Adrenal gland (tissue), 12 donors: ENCODE data around the gene TMEM9B. TPM values are rescaled to one million over a fixed set of nuclear protein-coding genes. Genes with fewer than 3 reads are reported as not detected.
A peak's percentile ranks its signal among the peaks of the same experiment; 100 is the strongest.
"Not testable (repeated sequence)": the region's sequence is repeated elsewhere in the genome, so short reads cannot be mapped to it uniquely, and the experiment has no call there.

Experiments
- DNase-seq, 7 donors: peaks; one replicate each; pipeline ENCODE4 v3.0.0-alpha.2; 2019 to 2020
- H3K27ac ChIP-seq, 5 donors: fragments of 200-600 bp; sonication (generic) in 4 of 5; 1 replicate in 3 of 5; 2 replicates in 2 of 5; pipeline versions ENCODE4 v1.5.1 to v1.8.0; 2016 to 2020; ENCODE audit warnings: mild to moderate bottlenecking in 1 of 5
- H3K27me3 ChIP-seq: fragments of 200-600 bp; 2 replicates; pipeline ENCODE4 v1.8.0; 2021
- H3K36me3 ChIP-seq, 2 donors: fragments of 200-600 bp; replicated peaks in 1 of 2; 1 replicate in 1 of 2; 2 replicates in 1 of 2; pipeline versions ENCODE4 v1.5.1 to v1.8.0; 2018 to 2022
- H3K4me1 ChIP-seq, 2 donors: fragments of 200-600 bp; replicated peaks in 1 of 2; 1 replicate in 1 of 2; 2 replicates in 1 of 2; pipeline versions ENCODE4 v1.5.1 to v1.8.0; 2018 to 2021
- H3K4me3 ChIP-seq, 4 donors: fragments of 200-600 bp; sonication (generic) in 3 of 4; one replicate each; pipeline ENCODE4 v1.5.1; 2016 to 2018
- H3K9me3 ChIP-seq, 3 donors: fragments of 200-600 bp; sonication (generic) in 1 of 3; replicated peaks in 1 of 3; 1 replicate in 2 of 3; 2 replicates in 1 of 3; pipeline versions ENCODE4 v1.5.1 to v1.8.0; 2016 to 2021
- CTCF ChIP-seq, 6 experiments: fragments of 450-650 bp in 4 of 6; fragments of 200-600 bp in 2 of 6; sonication (generic) in 1 of 6; IDR thresholded peaks; 1 replicate in 5 of 6; 2 replicates in 1 of 6; pipeline versions ENCODE4 v1.5.1 to v1.8.0; 2016 to 2021; ENCODE audit warnings: antibody characterized with exemption in 6 of 6, mild to moderate bottlenecking in 2 of 6, moderate library complexity in 1 of 6
- POLR2A ChIP-seq, 2 donors: fragments of 450-650 bp; IDR thresholded peaks; one replicate each; pipeline ENCODE4 v1.6.1; 2017; ENCODE audit warnings: antibody characterized with exemption in 2 of 2, mild to moderate bottlenecking in 2 of 2, moderate library complexity in 1 of 2
- WGBS, 4 donors: extraction: QIAGEN DNeasy Blood & Tissue Kit in 2 of 4; methylation state at CpG; one replicate each; pipeline versions ENCODE4 v1.1.5 to v1.1.7; 2013 to 2017; 5-methylcytosine and 5-hydroxymethylcytosine counted together
- intact Hi-C, 2 donors: fragments of 100-400 bp; cut with DNase I; formaldehyde crosslinking; loops; one replicate each; pipeline versions ENCODE4 v1.14.1 to v1.15.0; 2022 to 2023
- polyA plus RNA-seq, 3 donors: library from polyadenylated mRNA; stranded (reverse); fragments of 200-250 nt in 2 of 3; fragments of 350-450 nt in 1 of 3; fragmentation: Illumina TruSeq in 1 of 3; extraction: RNeasy Lipid Tissue Mini Kit (QIAGEN cat#74804) in 1 of 3; gene quantifications; one replicate each; pipeline ENCODE4 v1.2.3, GENCODE V29; 2013 to 2014
- total RNA-seq, 9 donors: library from RNA; depleted of rRNA in 4 of 9; stranded (reverse); fragments of >200 nt in 4 of 9; fragments of 120-200 nt in 1 of 9; fragmentation: NEBNext Ultra II Directional in 1 of 9; extraction: Animal tissue kit (Norgen Biotek cat#: 25700) in 1 of 9; gene quantifications; one replicate each; pipeline versions ENCODE4 v1.1.0 to v1.2.4, GENCODE V29; 2013 to 2023
- donor health status: healthy with polysubstance abuse.
- donor health status: Bipolar disorder and iron deficiency.
- donor health status: DM: yes; HTN: yes; CAD: no.
- donor health status: DM: no; HTN: no; CAD: no.
- donor health status: DM: no; HTN: no; CAD: no.
- donor health status: DM: yes; HTN: yes; CAD: no.

Gene TMEM9B
- total and polyA plus RNA-seq, 12 donors = 18.6 to 76.3 (median 46.5) TPM

DNA sequence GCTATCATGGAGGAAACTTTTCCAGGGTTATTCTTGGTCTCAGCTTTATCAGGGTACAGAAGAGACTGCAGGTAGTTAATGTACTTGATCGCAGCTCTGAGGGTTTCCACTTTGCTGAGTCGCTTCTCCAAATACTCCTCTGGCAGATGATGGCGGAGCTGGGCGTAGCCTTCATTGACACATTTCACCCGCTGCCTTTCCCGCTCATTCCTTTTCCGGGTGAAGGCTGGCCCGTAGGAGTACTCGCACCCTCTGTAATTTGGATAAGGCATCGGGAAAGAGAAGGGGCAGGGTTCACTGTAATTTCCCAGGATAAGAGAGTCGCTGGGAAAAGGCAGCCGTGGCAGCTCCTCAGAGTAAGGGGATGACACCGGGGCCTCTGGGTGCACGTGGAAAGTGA, 26.6 kb downstream of the TMEM9B start:
- TF ChIP-seq POLR2A (IDR thresholded peaks at IDR 0.05) (no peak), CTCF (IDR thresholded peaks at IDR 0.05) (no peak)
- H3K36me3 ChIP-seq = no peaks in the 10 kb centered on the region
- no peak overlapping the region for H3K4me3 ChIP-seq
- WGBS, 4 donors = 85 to 93% (median 86%) methylated on average over 13 to 14 of the region's 14 CpGs
- intact Hi-C loops = no loop called here
- no peak for DNase-seq
- H3K4me1 ChIP-seq = no peaks in the 10 kb centered on the region
- H3K27me3 ChIP-seq = no peaks in the 10 kb centered on the region
- no peaks in the 10 kb centered on the region for H3K9me3 ChIP-seq
- H3K27ac ChIP-seq = no peak overlapping the region

GRCh38 chr11:8937159-8937558, 27.1 kb downstream of the TMEM9B start:
- TF ChIP-seq CTCF (IDR thresholded peaks at IDR 0.05) (no peak), POLR2A (IDR thresholded peaks at IDR 0.05) (no peak)
- Histone ChIP-seq H3K27me3 (no peaks in the 10 kb centered on the region), H3K4me1 (no peaks in the 10 kb centered on the region), H3K36me3 (no peaks in the 10 kb centered on the region), H3K9me3 (no peaks in the 10 kb centered on the region), H3K4me3 (no peak overlapping the region), H3K27ac (no peak overlapping the region)
- DNase-seq = no peak
- intact Hi-C loops = no loop called here
- 90 to 94% (median 92%) methylated on average over 9 to 10 of the region's 10 CpGs for WGBS, 4 donors

- H3K4me3 ChIP-seq, H3K9me3 ChIP-seq, H3K27me3 ChIP-seq, intact Hi-C loops, H3K36me3 ChIP-seq, H3K4me1 ChIP-seq, DNase-seq, H3K27ac ChIP-seq: not testable (repeated sequence)
- 75 to 90% (median 89%) methylated on average over 2 of the region's 2 CpGs for WGBS, 4 donors
Observed at GRCh38 chr11:8935789-8936188, 28.5 kb downstream of the TMEM9B start.

DNA sequence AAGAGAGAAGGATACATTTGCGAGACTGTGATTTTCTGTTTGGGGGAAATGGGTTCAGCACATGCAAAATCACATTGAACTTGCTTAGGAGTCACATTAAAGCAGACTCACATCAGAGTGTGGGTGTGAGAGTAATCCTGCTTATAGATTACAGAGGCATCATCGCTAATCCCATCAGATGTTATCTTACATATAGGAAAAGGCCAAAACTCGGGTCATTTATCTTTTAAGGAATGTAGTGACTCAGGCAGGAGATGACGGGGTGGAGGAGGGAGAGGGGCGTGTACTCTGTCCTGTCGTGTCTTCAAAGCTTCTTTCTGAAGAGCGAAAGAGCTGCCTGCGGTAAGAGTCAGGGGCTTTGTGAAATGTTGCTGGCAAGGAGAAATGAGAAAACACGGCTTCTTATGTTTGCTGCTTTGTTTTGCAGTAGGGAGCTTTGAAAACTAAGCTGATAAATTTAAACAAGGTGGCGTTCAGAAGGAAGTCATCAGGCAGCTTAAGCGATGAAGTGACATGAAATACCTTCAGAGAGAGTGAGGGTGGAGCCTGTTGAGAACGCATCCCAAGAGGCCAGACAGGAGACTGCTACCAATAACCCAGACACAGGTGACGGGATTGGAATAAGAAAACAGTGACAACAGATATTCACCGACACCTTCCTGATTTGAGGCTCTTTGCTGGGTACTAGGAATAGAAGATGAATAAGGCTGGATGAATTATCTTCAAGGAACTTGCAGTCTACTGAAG, 29.3 kb downstream of the TMEM9B start:
- peak in 4 of 7 donors; percentile 29 to 71 (median 53) for DNase-seq
- TF ChIP-seq POLR2A (IDR thresholded peaks at IDR 0.05) (no peak), CTCF (IDR thresholded peaks at IDR 0.05) (no peak)
- Histone ChIP-seq H3K4me1 (no peaks in the 10 kb centered on the region), H3K27me3 (no peaks in the 10 kb centered on the region), H3K9me3 (no peaks in the 10 kb centered on the region), H3K36me3 (no peaks in the 10 kb centered on the region), H3K27ac (no peak overlapping the region), H3K4me3 (no peak overlapping the region)
- 42 to 58% (median 50%) methylated on average over 14 of the region's 14 CpGs for WGBS, 4 donors
- intact Hi-C loops = no loop called here

DNA sequence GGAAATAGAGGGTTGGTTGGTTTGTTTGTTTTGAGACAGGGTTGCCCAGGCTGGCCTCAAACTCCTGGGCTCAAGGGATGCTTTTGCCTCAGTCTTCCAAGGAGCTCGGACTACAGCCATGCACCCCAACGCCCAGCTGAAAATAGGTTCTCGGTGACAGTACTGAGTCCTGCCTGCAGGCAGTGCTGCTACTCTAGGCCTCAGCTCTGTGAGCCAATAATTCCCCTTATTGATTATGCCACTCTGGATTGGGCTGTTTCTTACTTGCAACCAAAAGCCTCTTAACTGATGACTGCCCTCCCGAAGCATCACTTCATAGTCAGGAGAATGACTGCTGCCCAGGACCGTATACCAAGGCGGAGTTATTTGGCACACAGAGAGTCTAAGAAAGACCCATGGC, 30.3 kb downstream of the TMEM9B start:
- intact Hi-C loops = no loop called here
- Histone ChIP-seq H3K4me3 (no peak overlapping the region), H3K27ac (no peak overlapping the region), H3K36me3 (no peaks in the 10 kb centered on the region), H3K27me3 (no peaks in the 10 kb centered on the region), H3K9me3 (no peaks in the 10 kb centered on the region), H3K4me1 (no peaks in the 10 kb centered on the region)
- TF ChIP-seq CTCF (IDR thresholded peaks at IDR 0.05) (no peak), POLR2A (IDR thresholded peaks at IDR 0.05) (no peak)
- WGBS, 4 donors = 94 to 97% (median 95%) methylated on average over 5 to 6 of the region's 6 CpGs
- DNase-seq = no peak
